Measurements from ENCODE around the gene ARHGEF28. TPM values are rescaled to one million over a fixed set of nuclear protein-coding genes. Genes with fewer than 3 reads are reported as not detected.

Gene ARHGEF28
- total and polyA plus RNA-seq, 2 of the 4 experiments (the other 2 are of a cell fraction) = 3.6 to 16.0 TPM

GRCh38 chr5:73960023-73960422 lies 334.0 kb downstream of the ARHGEF28 start:
- Histone ChIP-seq H3K27me3 (ENCODE audit: control insufficient read depth, insufficient read depth, low read length) (peaks cover 18% of the 10 kb centered on the region), H3K4ac (ENCODE audit: low read depth, low read length) (no peak overlapping the region), H3K9me1 (ENCODE audit: insufficient read depth, low read length) (no peaks in the 10 kb centered on the region), H4K91ac (ENCODE audit: insufficient read depth, low read depth, low read length) (no peak overlapping the region), H3K14ac (replicated peaks; ENCODE audit: low read depth, low read length) (no peak overlapping the region), H3K56ac (ENCODE audit: extremely low read depth, insufficient read depth, low read length) (no peak overlapping the region), H2BK15ac (ENCODE audit: low read depth, low read length) (no peak overlapping the region), H2AFZ (replicated peaks; ENCODE audit: low read length, poor library complexity) (no peak overlapping the region), H3K9me3 (ENCODE audit: control insufficient read depth, insufficient read depth, low read length) (no peaks in the 10 kb centered on the region), H4K8ac (ENCODE audit: low read depth in 2 of 2, low read length in 2 of 2) (no peak overlapping the region), H2AK5ac (ENCODE audit: low read depth, low read length) (no peak overlapping the region), H2AK9ac (replicated peaks; ENCODE audit: low read depth, low read length, poor library complexity) (no peak overlapping the region), H3K4me2 (ENCODE audit: low read depth, low read length) (no peak overlapping the region), H2BK5ac (ENCODE audit: low read depth, low read length, poor library complexity, severe bottlenecking) (no peak overlapping the region), H4K20me1 (ENCODE audit: insufficient read depth, low read length) (no peaks in the 10 kb centered on the region), H3K36me3 (ENCODE audit: control insufficient read depth, insufficient read depth, low read length) (no peaks in the 10 kb centered on the region), H4K5ac (ENCODE audit: low read depth, low read length) (no peak overlapping the region), H3K27ac (ENCODE audit: insufficient read depth, low read length) (no peak overlapping the region), H3K79me1 (ENCODE audit: low read depth in 1 of 2, low read length in 2 of 2) (no peaks in the 10 kb centered on the region), H3K4me1 (ENCODE audit: control insufficient read depth, insufficient read depth, low read length) (no peaks in the 10 kb centered on the region), H2BK20ac (ENCODE audit: low read depth, low read length) (no peak overlapping the region), H3K9ac (ENCODE audit: low read depth, low read length) (no peak overlapping the region), H3K23ac (ENCODE audit: low read depth, low read length) (no peak overlapping the region), H3K18ac (ENCODE audit: low read depth, low read length) (no peak overlapping the region), H3K4me3 (ENCODE audit: insufficient read depth, low read depth, low read length) (no peak overlapping the region), H2BK120ac (ENCODE audit: low read depth, low read length) (no peak overlapping the region)
- TF ChIP-seq ELK1 (IDR thresholded peaks at IDR 0.05; ENCODE audit: borderline replicate concordance, low read depth, low read length) (no peak), RFX5 (IDR thresholded peaks at IDR 0.05; ENCODE audit: low read depth, low read length) (no peak), BHLHE40 (IDR thresholded peaks at IDR 0.05; ENCODE audit: low read depth, low read length) (no peak), MAFK (IDR thresholded peaks at IDR 0.05; ENCODE audit: low read depth, low read length) (no peak), CTCF (conservative IDR thresholded peaks at IDR 0.05; ENCODE audit: low read depth, low read length) (no peak)
- DNase-seq (no peak), ATAC-seq (ENCODE audit: low read depth) (no peak)
- in situ Hi-C loops (cut with MboI; ENCODE audit: low sequenced_read_pairs) = no loop called here
- intact Hi-C loops (cut with micrococcal nuclease) = no loop called here
- ChIA-PET CTCF (no interaction called here), POLR2A (ENCODE audit: unreplicated experiment) (interaction anchor here (0.7 kb wide), 1 partner anchor 13 kb away, joined by 7 read pairs; no protein-coding TSS in a partner anchor)
- 58% methylated on average over 2 of the region's 5 CpGs; no CpG with 5 or more reads in 1 of the 2 experiments for WGBS, 2 experiments (ENCODE audit: extremely low coverage in 2 of 2, insufficient read length in 1 of 2)
- BruUV-seq (replicated peaks) = no TSS peak
- dilution Hi-C loops (cut with HindIII; ENCODE audit: low sequenced_read_pairs, unreplicated experiment) = no loop called here
